NCI-H1092 treated with DMSO at 0.1 percent for 48 hours (cell line): ENCODE data around the gene RAB40C.

ENCODE experiments used
- DNase-seq: peaks from one replicate; lab custom pipeline; 2025; lab: John Stamatoyannopoulos, UW

The RAB40C gene

GRCh38 chr16:617855-618254, 28.0 kb downstream of the RAB40C start:
- no peak for DNase-seq

GRCh38 chr16:619476-620100, 29.7 kb downstream of the RAB40C start:
- no peak for DNase-seq

DNA sequence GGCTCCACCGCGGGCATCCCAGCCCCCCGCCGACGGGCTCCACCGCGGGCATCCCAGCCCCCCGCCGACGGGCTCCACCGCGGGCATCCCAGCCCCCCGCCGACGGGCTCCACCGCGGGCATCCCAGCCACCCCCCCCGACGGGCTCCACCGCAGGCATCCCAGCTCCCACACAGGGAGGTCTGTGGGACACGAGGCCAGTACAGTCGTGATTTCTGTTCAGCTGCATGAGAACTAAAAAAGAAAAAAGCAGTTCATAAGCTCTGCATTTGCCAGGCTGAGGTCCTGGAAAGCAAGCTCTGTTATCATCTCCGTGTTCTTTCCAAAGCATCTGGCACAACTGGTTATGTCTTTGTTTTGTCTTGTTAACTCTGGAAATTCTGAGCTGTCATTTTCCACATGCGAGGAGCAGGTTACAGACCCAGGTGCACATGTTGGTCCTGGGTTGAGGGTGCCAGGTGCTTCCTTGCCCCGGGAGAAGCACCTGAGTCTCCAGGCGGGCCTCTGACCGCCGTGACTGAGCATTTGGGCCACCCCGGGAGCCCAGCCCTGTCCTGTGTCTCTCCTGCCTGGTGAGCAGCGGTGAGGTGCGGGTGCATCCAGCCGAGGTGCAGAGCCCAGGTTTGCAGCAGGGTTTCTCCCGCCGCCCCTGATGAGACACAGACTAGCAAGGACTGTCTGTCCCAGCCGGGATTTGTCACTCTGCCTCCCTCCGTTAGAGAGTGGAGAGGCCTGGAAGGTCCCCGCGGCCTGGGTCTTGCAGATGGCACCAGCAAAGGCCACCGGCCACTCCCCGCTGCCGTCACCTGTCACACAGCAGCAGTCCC, 31.0 kb downstream of the RAB40C start:
- no peak for DNase-seq

GRCh38 chr16:621526-622105, 31.8 kb downstream of the RAB40C start:
- DNase-seq: peak; percentile 55

DNA sequence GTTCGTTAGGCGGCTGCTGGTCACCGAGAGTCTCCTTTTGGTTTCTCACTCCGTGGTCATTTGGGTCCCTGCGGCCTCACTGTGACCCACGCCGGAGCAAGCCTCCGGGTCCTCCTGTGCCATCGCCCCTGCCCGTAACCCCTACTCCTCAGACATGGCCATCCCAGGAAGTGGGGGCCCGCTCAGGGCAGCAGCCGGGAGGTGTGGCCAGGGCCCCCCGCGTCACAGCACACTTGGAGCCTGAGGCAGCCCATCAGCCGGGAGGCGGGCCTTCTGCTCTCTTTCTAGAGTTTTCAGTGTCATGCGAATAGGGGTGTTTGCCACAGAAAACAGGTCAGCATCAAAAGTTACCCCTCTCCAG, 33.0 kb downstream of the RAB40C start:
- DNase-seq: no peak

- no peak for DNase-seq
Measured at GRCh38 chr16:624526-625070, 34.7 kb downstream of the RAB40C start.

GRCh38 chr16:625117-625976, 35.5 kb downstream of the RAB40C start:
- DNase-seq: no peak

- no peak for DNase-seq
Measured at GRCh38 chr16:625977-626765, 36.3 kb downstream of the RAB40C start.

DNA sequence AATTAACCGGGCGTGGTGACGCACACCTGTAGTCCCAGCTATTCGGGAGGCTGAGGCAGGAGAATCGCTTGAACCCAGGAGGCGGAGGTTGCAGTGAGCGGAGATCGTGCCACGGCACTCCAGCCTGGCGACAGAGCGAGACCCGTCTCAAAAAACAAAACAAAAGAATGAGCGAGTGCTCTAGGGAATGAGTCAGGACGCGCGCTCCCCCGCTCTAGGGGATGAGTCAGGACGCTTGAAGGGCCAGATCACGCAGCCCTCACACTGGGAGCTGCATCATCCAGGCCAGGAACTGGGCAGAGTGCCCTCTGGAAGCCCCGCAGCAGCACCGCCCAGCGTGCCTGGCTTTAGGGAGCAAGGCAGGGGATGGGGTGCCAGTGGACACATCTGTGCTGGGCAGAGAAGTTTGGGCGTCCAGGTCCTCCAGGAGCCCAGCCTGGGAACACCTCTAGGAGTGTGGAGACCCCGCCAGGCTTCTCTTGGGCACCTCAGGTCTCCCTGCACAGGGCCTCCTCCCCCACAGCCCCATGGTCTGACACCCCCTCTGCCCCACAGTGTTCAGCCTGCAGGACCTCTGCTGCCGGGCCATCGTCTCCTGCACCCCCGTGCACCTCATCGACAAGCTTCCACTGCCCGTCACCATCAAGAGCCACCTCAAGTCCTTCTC, 37.1 kb downstream of the RAB40C start:
- no peak for DNase-seq

DNA sequence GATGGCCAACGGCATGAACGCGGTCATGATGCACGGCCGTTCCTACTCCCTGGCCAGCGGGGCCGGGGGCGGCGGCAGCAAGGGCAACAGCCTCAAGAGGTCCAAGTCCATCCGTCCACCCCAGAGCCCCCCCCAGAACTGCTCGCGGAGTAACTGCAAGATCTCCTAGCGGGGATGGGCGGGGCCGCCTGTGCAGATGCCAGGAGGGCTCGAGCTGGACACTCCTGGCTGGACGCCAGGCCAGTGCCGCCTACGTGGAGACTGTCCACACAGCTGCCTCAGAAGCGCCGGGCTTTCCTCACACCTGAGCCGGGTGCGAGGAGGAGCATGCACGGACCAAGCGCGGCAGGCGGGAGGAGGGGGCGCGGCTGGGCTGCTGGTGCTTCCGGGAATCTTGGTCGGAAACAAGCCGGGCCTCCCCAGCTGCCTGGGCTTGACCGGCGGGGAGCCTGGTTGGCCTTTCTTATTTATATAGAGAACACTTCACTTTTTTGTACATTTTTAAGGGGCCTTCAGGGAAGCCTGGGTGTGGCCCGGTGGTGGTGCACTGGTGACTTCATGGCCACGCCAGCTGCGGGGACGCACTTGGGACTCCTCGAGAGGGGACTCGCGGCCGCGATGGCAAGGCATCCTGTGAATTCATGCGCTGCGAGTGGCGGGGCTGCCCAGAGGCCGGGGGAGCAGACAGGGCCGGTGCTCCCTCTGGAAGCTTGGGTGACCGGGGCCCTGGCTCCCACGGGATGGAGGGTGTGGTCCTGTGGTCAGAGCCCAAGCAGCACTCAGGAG, 37.8 kb downstream of the RAB40C start:
- peak; percentile 16 for DNase-seq

GRCh38 chr16:628321-629061, 38.6 kb downstream of the RAB40C start:
- DNase-seq: no peak

DNA sequence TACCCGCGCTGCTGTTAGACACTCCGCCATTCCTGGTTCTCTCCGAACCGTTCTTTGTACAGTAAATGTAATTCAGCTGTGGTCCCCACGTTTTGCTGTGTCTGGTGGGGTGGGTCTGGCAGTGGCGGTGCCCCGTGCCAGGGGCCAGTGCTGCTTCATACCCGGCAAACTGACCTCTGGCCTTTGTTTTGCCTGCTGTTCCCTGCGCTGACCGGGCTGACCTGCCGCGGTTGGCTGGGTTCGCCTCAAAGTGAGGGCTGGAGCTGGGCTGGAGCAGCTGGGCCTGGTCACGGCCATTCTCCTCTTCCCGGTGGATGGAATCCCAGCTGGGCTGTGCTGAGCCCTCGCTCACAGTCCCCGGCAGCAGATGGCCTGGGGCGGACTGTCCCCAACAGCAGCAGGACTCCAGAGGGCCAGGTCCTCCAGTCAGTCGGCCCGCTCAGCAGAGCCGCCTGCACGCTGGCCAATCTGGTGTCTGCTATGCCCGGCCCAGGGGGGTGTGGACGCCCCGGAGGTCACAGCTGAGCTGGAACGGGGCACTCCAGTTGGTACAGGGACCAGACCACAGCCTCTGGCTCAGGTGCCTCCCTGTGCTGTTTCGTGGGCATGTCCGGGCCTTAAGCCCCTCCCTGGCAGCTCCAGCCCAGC, 39.4 kb downstream of the RAB40C start:
- DNase-seq: no peak

DNA sequence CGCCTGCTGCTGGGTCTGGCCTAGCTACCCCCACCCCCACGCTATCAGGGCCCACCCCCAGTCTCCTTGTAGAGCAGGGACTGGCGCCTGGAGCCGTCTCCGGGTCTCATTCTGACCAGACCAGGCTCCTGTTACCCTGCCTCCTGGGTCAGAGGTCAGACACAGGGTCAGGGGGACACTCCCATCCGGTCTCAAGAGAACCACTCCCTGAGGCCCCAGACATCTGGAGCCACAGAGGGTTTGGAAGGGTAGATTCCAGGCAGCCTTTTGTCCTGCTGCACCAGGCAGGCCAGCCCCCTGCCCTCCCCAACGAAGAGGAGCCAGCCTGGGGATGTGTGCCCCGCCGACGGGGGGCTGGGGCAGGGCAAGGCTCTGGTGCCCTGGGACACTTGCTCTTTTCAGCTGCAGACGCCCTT, 40.0 kb downstream of the RAB40C start:
- DNase-seq: no peak

GRCh38 chr16:630249-630814, 40.5 kb downstream of the RAB40C start:
- no peak for DNase-seq

GRCh38 chr16:630815-631405, 41.0 kb downstream of the RAB40C start, which contains the start of gene WFIKKN1:
WFIKKN1 (plus strand) TSS chr16:630985; CDS start chr16:631254, 269 bp downstream.
- no peak for DNase-seq

DNA sequence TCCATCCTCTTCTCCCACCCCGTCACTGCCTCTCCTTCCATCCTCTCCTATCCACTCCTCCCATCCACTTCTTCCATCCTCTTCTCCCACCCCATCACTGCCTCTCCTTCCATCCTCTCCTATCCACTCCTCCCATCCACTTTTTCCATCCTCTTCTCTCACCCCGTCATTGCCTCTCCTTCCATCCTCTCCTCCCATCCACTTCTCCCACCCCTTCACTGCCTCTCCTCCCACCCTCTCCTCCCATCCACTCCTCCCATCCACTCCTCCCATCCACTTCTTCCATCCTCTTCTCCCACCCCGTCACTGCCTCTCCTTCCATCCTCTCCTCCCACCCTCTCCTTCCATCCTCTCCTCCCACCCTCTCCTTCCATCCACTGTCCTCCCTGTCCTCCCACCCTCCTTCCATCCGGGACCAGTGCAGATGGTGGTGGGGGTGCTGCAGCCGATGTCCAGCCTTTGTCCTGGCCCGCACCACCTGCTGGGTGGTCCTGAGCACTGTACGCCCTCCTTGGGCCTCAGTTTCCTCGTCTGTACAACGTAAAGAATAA, 42.0 kb downstream of the RAB40C start:
- DNase-seq: no peak
